Heart left ventricle (tissue), 13 donors: ENCODE measurements around the gene E2F3.

Experiments
- POLR2A ChIP-seq, 2 donors: fragments of 450-650 bp; IDR thresholded peaks; one replicate each; pipeline ENCODE4 v1.6.1; 2017; ENCODE audit warnings: antibody characterized with exemption in 2 of 2, mild to moderate bottlenecking in 2 of 2, moderate library complexity in 2 of 2
- TF ChIP-seq, protein P1 (sequence below), 12 donors: fragments of 200-600 bp; sonication (generic) in 4 of 12; IDR thresholded peaks; one replicate each; pipeline versions ENCODE4 v1.5.0 to v1.8.0; 2018 to 2022; ENCODE audit warnings: antibody characterized with exemption in 12 of 12, mild to moderate bottlenecking in 5 of 12
- donor health status: ischemic (EF 13 %, LVEDD 7.1; RV severe dilation, severe dysfunction).
- donor health status: DM: no; HTN: yes; CAD: no.
- donor health status: DM: no; HTN: no; CAD: no.
- donor health status: ischemic (EF 25% LVEDD 6.9; RV normal size, moderate dysfunction).
- donor health status: ischemic (EF 25% LVEDD 5.7; RV mildly dilated, moderate dysfunction).
- donor health status: ischemic (EF 35%, LVEDD 5.7; RV mildly dilated, moderate dysfunction).
- donor health status: nonischemic (EF 11% LVEDD 7.7; RV severe dilation, severe dysfunction).
- donor health status: DM: yes; HTN: yes; CAD: no.
- donor health status: PGD.
- donor health status: ischemic (EF 29% LVEDD 5.4; RV normal size, mild dysfunction).
- donor health status: nonischemic (EF 23%, LVEDD 6.1; RV moderate dilation, normal function).

DNA sequence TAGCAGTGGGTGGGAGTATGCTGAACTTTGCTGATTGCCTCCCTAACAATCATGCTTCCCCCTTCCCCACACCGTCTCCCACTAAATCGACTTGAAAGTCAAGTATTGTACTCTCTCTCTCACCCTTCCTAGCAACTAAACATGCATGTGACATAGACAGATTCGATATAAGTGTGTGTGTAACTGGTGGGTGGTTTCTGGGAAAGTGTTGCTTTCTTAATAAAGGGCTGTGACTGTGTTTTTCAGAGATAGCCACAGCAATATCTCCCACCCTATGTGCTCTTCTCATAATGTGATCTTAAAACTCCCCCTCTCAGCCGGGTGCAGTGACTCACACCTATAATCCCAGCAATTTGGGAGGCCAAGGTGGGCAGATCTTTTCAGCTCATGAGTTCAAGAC, 49.3 kb upstream of the E2F3 start:
- TF ChIP-seq, protein P1, sequence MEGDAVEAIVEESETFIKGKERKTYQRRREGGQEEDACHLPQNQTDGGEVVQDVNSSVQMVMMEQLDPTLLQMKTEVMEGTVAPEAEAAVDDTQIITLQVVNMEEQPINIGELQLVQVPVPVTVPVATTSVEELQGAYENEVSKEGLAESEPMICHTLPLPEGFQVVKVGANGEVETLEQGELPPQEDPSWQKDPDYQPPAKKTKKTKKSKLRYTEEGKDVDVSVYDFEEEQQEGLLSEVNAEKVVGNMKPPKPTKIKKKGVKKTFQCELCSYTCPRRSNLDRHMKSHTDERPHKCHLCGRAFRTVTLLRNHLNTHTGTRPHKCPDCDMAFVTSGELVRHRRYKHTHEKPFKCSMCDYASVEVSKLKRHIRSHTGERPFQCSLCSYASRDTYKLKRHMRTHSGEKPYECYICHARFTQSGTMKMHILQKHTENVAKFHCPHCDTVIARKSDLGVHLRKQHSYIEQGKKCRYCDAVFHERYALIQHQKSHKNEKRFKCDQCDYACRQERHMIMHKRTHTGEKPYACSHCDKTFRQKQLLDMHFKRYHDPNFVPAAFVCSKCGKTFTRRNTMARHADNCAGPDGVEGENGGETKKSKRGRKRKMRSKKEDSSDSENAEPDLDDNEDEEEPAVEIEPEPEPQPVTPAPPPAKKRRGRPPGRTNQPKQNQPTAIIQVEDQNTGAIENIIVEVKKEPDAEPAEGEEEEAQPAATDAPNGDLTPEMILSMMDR (IDR thresholded peaks at IDR 0.05) = no peak
- no peak for TF ChIP-seq POLR2A (IDR thresholded peaks at IDR 0.05)
